Adrenal gland (tissue), 5 donors: Measurements from ENCODE around the gene EPB41L4B.

Experiments used
- POLR2A ChIP-seq, 2 donors: fragments of 450-650 bp; IDR thresholded peaks; one replicate each; pipeline ENCODE4 v1.6.1; 2017; ENCODE audit warnings: antibody characterized with exemption in 2 of 2, mild to moderate bottlenecking in 2 of 2, moderate library complexity in 1 of 2
- TF ChIP-seq, protein P1 (sequence below), 6 experiments: fragments of 450-650 bp in 4 of 6; fragments of 200-600 bp in 2 of 6; sonication (generic) in 1 of 6; IDR thresholded peaks; 1 replicate in 5 of 6; 2 replicates in 1 of 6; pipeline versions ENCODE4 v1.5.1 to v1.8.0; 2016 to 2021; ENCODE audit warnings: antibody characterized with exemption in 6 of 6, mild to moderate bottlenecking in 2 of 6, moderate library complexity in 1 of 6
- donor health status: DM: no; HTN: no; CAD: no.

DNA sequence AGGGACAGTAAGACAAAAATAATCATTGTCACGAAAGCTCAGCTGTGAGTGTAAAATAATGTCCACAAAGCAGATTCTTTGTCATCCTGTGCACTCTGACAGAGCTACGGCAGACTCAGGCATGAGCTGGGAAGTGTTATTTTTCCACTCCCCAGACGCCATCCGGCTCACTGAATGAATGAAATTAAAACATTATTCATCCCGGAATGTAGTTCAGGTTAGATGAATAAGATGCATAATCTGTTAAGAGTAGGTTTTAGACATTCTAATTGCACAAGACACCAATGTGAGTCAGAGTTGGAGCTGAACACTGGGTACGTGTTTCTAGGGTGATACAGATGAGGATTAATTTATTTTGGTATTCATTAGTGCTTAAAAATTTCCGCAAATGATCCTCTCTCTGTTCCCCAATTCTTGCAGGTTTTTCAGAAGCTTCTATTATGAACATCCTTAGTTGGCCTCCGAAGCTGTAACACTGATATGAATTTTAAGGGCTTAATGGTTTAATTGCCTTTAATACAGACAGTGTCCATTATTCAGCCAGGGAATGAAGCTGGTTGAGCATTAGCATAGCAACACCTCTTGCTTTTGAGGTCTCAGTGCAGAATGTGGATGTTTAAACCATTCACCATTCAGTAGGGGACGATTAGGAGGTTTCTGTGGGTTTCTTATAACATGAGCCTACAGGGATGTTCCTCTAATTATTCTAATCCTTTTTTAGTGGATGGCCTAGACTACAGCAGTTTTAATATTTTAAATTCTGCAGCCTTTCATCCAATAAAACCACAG, 88.2 kb downstream of the EPB41L4B start:
- TF ChIP-seq, protein P1, sequence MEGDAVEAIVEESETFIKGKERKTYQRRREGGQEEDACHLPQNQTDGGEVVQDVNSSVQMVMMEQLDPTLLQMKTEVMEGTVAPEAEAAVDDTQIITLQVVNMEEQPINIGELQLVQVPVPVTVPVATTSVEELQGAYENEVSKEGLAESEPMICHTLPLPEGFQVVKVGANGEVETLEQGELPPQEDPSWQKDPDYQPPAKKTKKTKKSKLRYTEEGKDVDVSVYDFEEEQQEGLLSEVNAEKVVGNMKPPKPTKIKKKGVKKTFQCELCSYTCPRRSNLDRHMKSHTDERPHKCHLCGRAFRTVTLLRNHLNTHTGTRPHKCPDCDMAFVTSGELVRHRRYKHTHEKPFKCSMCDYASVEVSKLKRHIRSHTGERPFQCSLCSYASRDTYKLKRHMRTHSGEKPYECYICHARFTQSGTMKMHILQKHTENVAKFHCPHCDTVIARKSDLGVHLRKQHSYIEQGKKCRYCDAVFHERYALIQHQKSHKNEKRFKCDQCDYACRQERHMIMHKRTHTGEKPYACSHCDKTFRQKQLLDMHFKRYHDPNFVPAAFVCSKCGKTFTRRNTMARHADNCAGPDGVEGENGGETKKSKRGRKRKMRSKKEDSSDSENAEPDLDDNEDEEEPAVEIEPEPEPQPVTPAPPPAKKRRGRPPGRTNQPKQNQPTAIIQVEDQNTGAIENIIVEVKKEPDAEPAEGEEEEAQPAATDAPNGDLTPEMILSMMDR (IDR thresholded peaks at IDR 0.05) = no peak
- TF ChIP-seq POLR2A (IDR thresholded peaks at IDR 0.05) = no peak
